Lower lobe of right lung (tissue), 2 donors: Measurements from ENCODE around the gene ARF4. TPM values are rescaled to one million over a fixed set of nuclear protein-coding genes. Genes with fewer than 3 reads are reported as not detected.

Experiments
- ATAC-seq, 2 donors: fragments of 200-7000 bp; cut with Tn5 transposase; one replicate each; pipeline ENCODE4 v1.9.1; 2020 to 2022; ENCODE audit warnings: mild to moderate bottlenecking in 2 of 2, moderate library complexity in 2 of 2
- DNase-seq: peaks from one replicate; pipeline ENCODE4 v3.0.0-alpha.2; 2020
- H3K27ac ChIP-seq: fragments of 200-600 bp; one replicate; pipeline ENCODE4 v1.8.0; 2022
- H3K27me3 ChIP-seq: fragments of 200-600 bp; one replicate; pipeline ENCODE4 v1.8.0; 2022; ENCODE audit warnings: low read depth
- H3K36me3 ChIP-seq: fragments of 200-600 bp; one replicate; pipeline ENCODE4 v1.8.0; 2022; ENCODE audit warnings: mild to moderate bottlenecking
- H3K4me1 ChIP-seq: fragments of 200-600 bp; one replicate; pipeline ENCODE4 v1.8.0; 2022
- H3K4me3 ChIP-seq: fragments of 200-600 bp; one replicate; pipeline ENCODE4 v1.8.0; 2022; ENCODE audit warnings: mild to moderate bottlenecking
- H3K9me3 ChIP-seq: fragments of 200-600 bp; one replicate; pipeline ENCODE4 v1.8.0; 2022
- intact Hi-C: fragments of 100-400 bp; cut with DNase I; formaldehyde crosslinking; loops from one replicate; pipeline ENCODE4 v1.11.0; 2022
- total RNA-seq: library from RNA; stranded (reverse); fragmentation: NEBNext Ultra II Directional; extraction: Animal tissue kit (Norgen Biotek cat#: 25700); gene quantifications from one replicate; pipeline ENCODE4 v1.2.1, GENCODE V29; 2021
- TF ChIP-seq, protein P1 (sequence below): fragments of 200-600 bp; IDR thresholded peaks from one replicate; pipeline ENCODE4 v1.8.0; 2022; ENCODE audit warnings: antibody characterized with exemption, mild to moderate bottlenecking
- donor health status: DM: no; HTN: yes; CAD: no; lungs with severe emphysema.

Gene ARF4
- total RNA-seq, 1 donor from 2014 or later: 113 TPM

DNA sequence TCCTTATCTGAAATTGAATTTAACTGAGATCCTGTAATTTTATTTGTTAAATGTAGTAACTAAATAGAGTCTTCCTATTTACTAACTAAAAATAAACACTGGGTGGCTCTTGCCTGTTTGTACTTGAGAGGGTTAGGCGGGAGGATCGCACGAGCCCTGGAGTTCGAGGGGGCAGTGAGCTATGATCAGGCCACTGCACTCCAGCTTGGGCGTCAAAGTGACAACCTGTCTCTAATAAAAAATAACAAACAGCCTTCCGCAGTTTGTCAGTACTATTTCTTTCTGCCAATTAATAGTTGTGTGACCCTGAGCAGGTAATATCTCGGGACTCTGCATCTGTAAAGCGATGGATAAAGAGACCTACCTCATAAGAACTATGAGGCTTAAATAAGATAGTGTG lies 41.8 kb downstream of the ARF4 start:
- TF ChIP-seq, protein P1, sequence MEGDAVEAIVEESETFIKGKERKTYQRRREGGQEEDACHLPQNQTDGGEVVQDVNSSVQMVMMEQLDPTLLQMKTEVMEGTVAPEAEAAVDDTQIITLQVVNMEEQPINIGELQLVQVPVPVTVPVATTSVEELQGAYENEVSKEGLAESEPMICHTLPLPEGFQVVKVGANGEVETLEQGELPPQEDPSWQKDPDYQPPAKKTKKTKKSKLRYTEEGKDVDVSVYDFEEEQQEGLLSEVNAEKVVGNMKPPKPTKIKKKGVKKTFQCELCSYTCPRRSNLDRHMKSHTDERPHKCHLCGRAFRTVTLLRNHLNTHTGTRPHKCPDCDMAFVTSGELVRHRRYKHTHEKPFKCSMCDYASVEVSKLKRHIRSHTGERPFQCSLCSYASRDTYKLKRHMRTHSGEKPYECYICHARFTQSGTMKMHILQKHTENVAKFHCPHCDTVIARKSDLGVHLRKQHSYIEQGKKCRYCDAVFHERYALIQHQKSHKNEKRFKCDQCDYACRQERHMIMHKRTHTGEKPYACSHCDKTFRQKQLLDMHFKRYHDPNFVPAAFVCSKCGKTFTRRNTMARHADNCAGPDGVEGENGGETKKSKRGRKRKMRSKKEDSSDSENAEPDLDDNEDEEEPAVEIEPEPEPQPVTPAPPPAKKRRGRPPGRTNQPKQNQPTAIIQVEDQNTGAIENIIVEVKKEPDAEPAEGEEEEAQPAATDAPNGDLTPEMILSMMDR: no peak
- Histone ChIP-seq H3K27ac (peak overlapping the region; percentile 90), H3K27me3 (no peaks in the 10 kb centered on the region), H3K9me3 (no peaks in the 10 kb centered on the region), H3K4me1 (peaks cover 36% of the 10 kb centered on the region), H3K4me3 (peak overlapping the region; percentile 90), H3K36me3 (peaks cover 15% of the 10 kb centered on the region)
- ATAC-seq (peak in 1 of 2 donors; percentile 14), DNase-seq (no peak)
- intact Hi-C loops: no loop called here

DNA sequence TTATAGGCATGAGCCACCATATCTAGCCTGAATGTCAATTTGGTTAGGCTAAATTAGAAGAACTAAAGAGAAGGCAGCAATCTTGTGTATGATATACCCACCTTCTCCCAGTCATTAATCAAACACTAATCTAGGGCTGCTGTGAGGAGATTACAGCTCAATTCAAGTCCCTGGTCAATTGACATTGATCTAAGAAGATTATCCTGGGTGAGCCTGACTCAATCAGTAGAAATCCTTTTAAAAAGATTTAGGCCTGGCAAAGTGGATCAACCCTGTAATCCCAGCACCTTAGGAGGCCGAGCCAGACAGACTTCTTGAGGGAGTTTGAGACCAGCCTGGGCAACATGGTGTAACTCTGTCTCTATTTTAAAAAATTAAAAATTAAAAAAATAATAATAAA lies 50.5 kb downstream of the ARF4 start:
- DNase-seq (no peak), ATAC-seq (no peak)
- Histone ChIP-seq H3K4me1 (peaks cover 11% of the 10 kb centered on the region), H3K27me3 (no peaks in the 10 kb centered on the region), H3K36me3 (no peaks in the 10 kb centered on the region), H3K27ac (no peak overlapping the region), H3K9me3 (no peaks in the 10 kb centered on the region), H3K4me3 (no peak overlapping the region)
- intact Hi-C loops: no loop called here
- TF ChIP-seq, protein P1: no peak

DNA sequence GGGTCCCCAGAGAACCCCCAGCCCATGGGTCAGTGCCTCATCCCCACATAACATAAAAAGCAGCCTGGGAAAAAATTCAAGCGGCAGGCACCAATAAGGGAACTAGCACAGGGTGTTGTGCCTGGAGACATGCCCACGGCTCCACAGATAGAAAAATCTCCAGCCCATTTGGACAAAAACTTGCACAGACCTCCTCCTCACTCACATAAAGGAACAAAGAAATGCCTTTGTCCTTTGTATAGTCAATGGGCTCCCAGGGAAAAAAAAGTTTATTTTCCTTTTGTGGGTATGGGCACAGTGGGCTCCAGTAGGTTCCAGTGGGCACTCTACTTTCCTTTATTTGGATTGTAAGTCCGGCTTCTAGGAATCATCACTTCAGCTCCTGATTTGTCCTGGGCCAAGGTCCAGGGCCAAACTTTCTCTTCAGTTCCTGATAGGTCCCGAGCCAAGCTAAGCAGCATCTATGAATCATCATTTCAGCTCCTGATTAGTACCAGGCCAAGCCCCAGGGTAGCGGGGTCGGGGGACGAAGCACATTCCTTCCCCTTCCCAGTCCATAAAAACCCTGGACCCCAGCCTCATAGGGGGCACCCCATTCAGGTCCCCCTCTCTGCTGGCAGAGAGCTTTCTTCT lies 51.4 kb downstream of the ARF4 start:
- TF ChIP-seq, protein P1: no peak
- DNase-seq: no peak
- ATAC-seq: no peak

DNA sequence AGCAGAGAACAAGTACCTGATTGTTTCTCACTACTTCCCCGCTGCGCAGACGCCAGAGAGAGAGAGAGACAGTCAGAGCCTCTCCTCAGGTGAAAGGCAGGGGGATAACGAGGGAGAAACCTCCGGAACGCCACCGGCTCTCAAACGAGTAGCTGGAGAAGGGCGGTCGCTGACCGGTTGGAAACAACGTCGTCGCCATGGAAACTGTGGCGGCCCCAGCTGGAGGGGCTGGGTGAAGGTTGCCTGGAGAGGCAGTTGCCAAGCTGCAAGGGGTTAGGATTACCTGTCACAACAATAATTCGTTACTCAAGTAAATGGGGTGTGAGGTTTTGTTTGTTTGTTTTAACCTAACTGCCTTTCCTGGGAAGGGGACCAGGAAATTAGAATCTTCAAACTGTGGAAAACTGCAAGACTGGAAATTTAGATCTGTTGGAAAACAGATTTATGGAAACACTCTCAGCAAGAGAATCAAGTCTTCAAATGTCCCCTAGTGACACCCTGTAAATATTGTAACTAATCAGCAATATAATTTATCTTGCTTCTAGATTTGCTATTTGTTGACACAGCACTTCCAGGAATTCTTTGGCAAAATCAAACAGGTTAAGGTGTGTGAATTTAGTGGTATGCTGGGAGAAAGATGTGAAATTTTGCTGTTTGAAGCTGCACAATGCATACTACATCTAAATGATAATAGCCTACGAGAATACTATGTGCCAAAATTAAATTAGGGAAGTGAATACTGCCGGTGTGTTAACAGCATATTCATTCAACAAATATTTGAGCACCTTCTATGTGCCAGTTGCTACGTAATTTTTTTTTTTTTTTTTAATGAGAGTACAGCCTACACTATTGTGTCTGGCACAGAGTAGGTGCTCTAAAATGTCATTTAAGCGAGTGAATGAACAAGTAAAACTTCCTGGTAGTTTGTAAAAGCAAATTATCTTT lies 52.7 kb downstream of the ARF4 start, which contains the start of gene DNAH12:
DNAH12 (minus strand) TSS at position 164 of the 945 bp plus-strand sequence. CDS start 1,474 bp downstream, outside the sequence.
- ATAC-seq: peak; percentile 76 to 77
- Histone ChIP-seq H3K27me3 (no peaks in the 10 kb centered on the region), H3K27ac (peak within 1 kb of the TSS; percentile 24), H3K4me3 (peak within 1 kb of the TSS; percentile 37), H3K9me3 (no peaks in the 10 kb centered on the region), H3K36me3 (no peaks in the 10 kb centered on the region), H3K4me1 (peaks cover 11% of the 10 kb centered on the region)
- TF ChIP-seq, protein P1: no peak
- peak; percentile 72 for DNase-seq
- intact Hi-C loops: no loop called here

More for the DNA sequence above, 51.4 kb downstream of the ARF4 start:
- H3K9me3 ChIP-seq: no peaks in the 10 kb centered on the region
- no peak overlapping the region for H3K4me3 ChIP-seq
- no peaks in the 10 kb centered on the region for H3K27me3 ChIP-seq
- intact Hi-C loops: no loop called here
- H3K36me3 ChIP-seq: no peaks in the 10 kb centered on the region
- H3K4me1 ChIP-seq: peaks cover 11% of the 10 kb centered on the region
- H3K27ac ChIP-seq: no peak overlapping the region

DNA sequence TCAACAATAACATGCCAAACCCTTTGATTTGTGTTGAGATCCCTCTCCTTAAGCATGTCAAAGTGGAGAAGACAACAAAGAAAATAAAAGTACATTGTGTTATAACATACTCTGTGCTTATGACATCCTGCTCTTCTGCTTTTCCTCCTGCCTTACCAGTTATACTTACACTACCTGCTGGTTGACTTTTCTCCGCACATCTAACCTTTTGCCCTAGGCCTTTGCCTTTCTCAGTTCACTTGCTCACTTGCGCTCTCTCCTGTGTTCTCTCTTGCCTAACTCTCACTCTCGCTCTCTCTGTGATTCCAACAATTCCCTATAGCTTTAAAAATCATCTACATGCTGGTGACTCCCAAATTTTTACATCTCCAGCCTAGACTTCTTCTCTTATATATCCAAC lies 58.7 kb downstream of the ARF4 start:
- no peaks in the 10 kb centered on the region for H3K9me3 ChIP-seq
- ATAC-seq: no peak
- H3K36me3 ChIP-seq: no peaks in the 10 kb centered on the region
- intact Hi-C loops: no loop called here
- no peaks in the 10 kb centered on the region for H3K27me3 ChIP-seq
- TF ChIP-seq, protein P1: no peak
- H3K4me3 ChIP-seq: no peak overlapping the region
- H3K27ac ChIP-seq: no peak overlapping the region
- DNase-seq: no peak
- H3K4me1 ChIP-seq: no peaks in the 10 kb centered on the region
